A549 (cell line): ENCODE results near the gene FIGLA. TPM values are rescaled to one million over a fixed set of nuclear protein-coding genes. Genes with fewer than 3 reads are reported as not detected.

Experiments used
- ATAC-seq, 2 experiments: fragments of 200-7000 bp in 1 of 2; fragments of >200 bp in 1 of 2; cut with Nextera tagmentation in 1 of 2; cut with Tn5 transposase in 1 of 2; 3 replicates each; pipeline versions ENCODE4 v1.8.0 to v1.9.1; 2018 to 2020; ENCODE audit warnings: mild to moderate bottlenecking in 1 of 2, moderate library complexity in 1 of 2
- CTCF ChIA-PET: fragments of 300-600 bp; sonication (Branson Sonifier 250); formaldehyde crosslinking; extraction: SDS; loops from one replicate; lab custom pipeline; 2021; ENCODE audit warnings: antibody characterized with exemption, inconsistent platforms; lab: Yijun Ruan, JAX
- POLR2A ChIA-PET: fragments of 350-600 bp; formaldehyde crosslinking; extraction: SDS; loops from one replicate; lab custom pipeline; 2021; ENCODE audit warnings: antibody characterized with exemption, inconsistent platforms; lab: Yijun Ruan, JAX
- DNase-seq, 2 experiments: peaks; one replicate each; pipeline versions ENCODE4 v3.0.0 to v3.0.0-alpha.2; 2011 to 2016; ENCODE audit warnings: low read depth in 1 of 2, low spot score in 1 of 2
- FAIRE-seq: peaks from 2 replicates; lab custom pipeline; 2011; peaks lifted over from hg19 to GRCh38; lab: Jason Lieb, UNC
- H3K27ac ChIP-seq, 2 experiments: fragments of >200 bp; sonication (Bioruptor Twin); formaldehyde crosslinking; 3 replicates each; pipeline ENCODE4 v1.5.1; 2016 to 2017
- H3K4me1 ChIP-seq: fragments of >200 bp; sonication (Bioruptor Twin); formaldehyde crosslinking; 3 replicates; pipeline ENCODE4 v1.6.1; 2016
- H3K4me2 ChIP-seq: fragments of >200 bp; sonication (Bioruptor Twin); formaldehyde crosslinking; 3 replicates; pipeline ENCODE4 v1.6.1; 2016
- H3K4me3 ChIP-seq: fragments of >200 bp; sonication (Bioruptor Twin); formaldehyde crosslinking; 3 replicates; pipeline ENCODE4 v1.5.1; 2016
- H3K9me3 ChIP-seq: fragments of >200 bp; sonication (Bioruptor Twin); formaldehyde crosslinking; 3 replicates; pipeline ENCODE4 v1.6.1; 2016
- ATOH8 ChIP-seq: fragments of 250-450 bp; sonication (Bioruptor Pico); IDR thresholded peaks from 2 replicates; pipeline ENCODE4 v1.5.0; 2020; ENCODE audit warnings: low read depth, mild to moderate bottlenecking, moderate library complexity
- BCL3 ChIP-seq: fragments of >200 bp; sonication (Bioruptor Twin); formaldehyde crosslinking; IDR thresholded peaks from 3 replicates; pipeline ENCODE4 v1.6.1; 2016
- CBX8 ChIP-seq: fragments of 200-600 bp; sonication (generic); IDR thresholded peaks from 2 replicates; pipeline ENCODE4 v1.6.1; 2016
- CHD4 ChIP-seq: fragments of 200-600 bp; sonication (generic); IDR thresholded peaks from 2 replicates; pipeline ENCODE4 v1.6.1; 2016; ENCODE audit warnings: antibody characterized with exemption, mild to moderate bottlenecking, borderline replicate concordance
- EHF ChIP-seq: fragments of 250-450 bp; sonication (Bioruptor Pico); IDR thresholded peaks from 2 replicates; pipeline ENCODE4 v1.5.0; 2020; ENCODE audit warnings: mild to moderate bottlenecking
- EHMT2 ChIP-seq: fragments of 200-600 bp; sonication (generic); IDR thresholded peaks from 2 replicates; pipeline ENCODE4 v1.6.1; 2016; ENCODE audit warnings: antibody characterized with exemption, low read depth, mild to moderate bottlenecking, moderate library complexity
- ELK1 ChIP-seq: fragments of 150-350 bp; IDR thresholded peaks from 2 replicates; pipeline ENCODE4 v1.6.1; 2014; ENCODE audit warnings: low read depth, mild to moderate bottlenecking, low read length
- GATA3 ChIP-seq: IDR thresholded peaks from 2 replicates; pipeline ENCODE4 v1.6.1; 2012; ENCODE audit warnings: borderline replicate concordance
- HES2 ChIP-seq: fragments of >200 bp; sonication (Bioruptor Twin); formaldehyde crosslinking; IDR thresholded peaks from 2 replicates; pipeline ENCODE4 v1.6.1; 2016
- HMGXB4 ChIP-seq: fragments of 250-450 bp; sonication (Bioruptor Pico); IDR thresholded peaks from 2 replicates; pipeline ENCODE4 v1.5.0; 2021; ENCODE audit warnings: mild to moderate bottlenecking, moderate library complexity, borderline replicate concordance
- HOXB13 ChIP-seq: fragments of 250-450 bp; sonication (Bioruptor Pico); IDR thresholded peaks from 2 replicates; pipeline ENCODE4 v1.5.0; 2020; ENCODE audit warnings: low read depth, mild to moderate bottlenecking, moderate library complexity
- HOXB5 ChIP-seq: fragments of 250-450 bp; sonication (Bioruptor Pico); IDR thresholded peaks from 2 replicates; pipeline ENCODE4 v1.5.0; 2020; ENCODE audit warnings: mild to moderate bottlenecking, moderate library complexity
- MAFK ChIP-seq: fragments of 450-650 bp; IDR thresholded peaks from 2 replicates; pipeline ENCODE4 v1.6.1; 2014; ENCODE audit not compliant: partially characterized antibody
- MAX ChIP-seq: IDR thresholded peaks from 2 replicates; pipeline ENCODE4 v1.6.1; 2012
- NPAS2 ChIP-seq: fragments of 250-450 bp; sonication (Bioruptor Pico); IDR thresholded peaks from 2 replicates; pipeline ENCODE4 v1.8.0; 2022; ENCODE audit warnings: mild to moderate bottlenecking, moderate library complexity, borderline replicate concordance
- NR3C1 ChIP-seq: fragments of >200 bp; sonication (Bioruptor Twin); formaldehyde crosslinking; IDR thresholded peaks from 3 replicates; pipeline ENCODE4 v1.6.1; 2017
- PHF8 ChIP-seq: fragments of 200-600 bp; sonication (generic); IDR thresholded peaks from 2 replicates; pipeline ENCODE4 v1.6.1; 2016; ENCODE audit warnings: low read depth, mild to moderate bottlenecking, antibody characterized with exemption, moderate library complexity, borderline replicate concordance
- RAD21 ChIP-seq, 2 experiments: fragments of >200 bp in 1 of 2; sonication (Bioruptor Twin) in 1 of 2; formaldehyde crosslinking in 1 of 2; IDR thresholded peaks in 1 of 2; conservative IDR thresholded peaks in 1 of 2; 2 replicates in 1 of 2; 3 replicates in 1 of 2; pipeline ENCODE4 v1.6.1; 2012 to 2018; ENCODE audit warnings: inconsistent platforms in 1 of 2
- RNF2 ChIP-seq: fragments of 200-600 bp; sonication (generic); IDR thresholded peaks from 2 replicates; pipeline ENCODE4 v1.6.1; 2016; ENCODE audit warnings: low read depth, mild to moderate bottlenecking, antibody characterized with exemption, moderate library complexity, borderline replicate concordance
- SREBF2 ChIP-seq: fragments of 450-650 bp; IDR thresholded peaks from 2 replicates; pipeline ENCODE4 v1.6.1; 2014; ENCODE audit warnings: mild to moderate bottlenecking, moderate library complexity
- ZSCAN20 ChIP-seq: fragments of 250-450 bp; sonication (Bioruptor Pico); IDR thresholded peaks from 2 replicates; pipeline ENCODE4 v1.8.0; 2022; ENCODE audit warnings: mild to moderate bottlenecking, moderate library complexity
- WGBS: methylation state at CpG from one replicate; pipeline ENCODE4 v1.1.6; 2017; ENCODE audit errors: missing lambda C conversion rate; 5-methylcytosine and 5-hydroxymethylcytosine counted together
- polyA plus RNA-seq, 4 experiments: library from polyadenylated mRNA; depleted of rRNA in 3 of 4; stranded (reverse); fragments of >200 nt; fragmentation: RNase III in 1 of 4; extraction: RNeasy Plus Mini Kit Qiagen cat#74134 plus additional on column Dnase treatment in 1 of 4; gene quantifications; 2 replicates in 3 of 4; 3 replicates in 1 of 4; pipeline ENCODE4 v1.2.3, GENCODE V29; 2011 to 2017

FIGLA gene
- polyA plus RNA-seq, 2 of the 4 experiments (the other 2 are of a cell fraction), result not detected

- ATAC-seq, result no peak
- FAIRE-seq, result no peak
- no peak overlapping the region for H3K4me2 ChIP-seq
- no peak overlapping the region for H3K27ac ChIP-seq
- POLR2A ChIA-PET, result interaction anchor here (0.6 kb wide), 1 partner anchor 10 kb away, joined by 5 read pairs; no protein-coding TSS in a partner anchor
- DNase-seq, result no peak
- no peak for TF ChIP-seq GATA3
- TF ChIP-seq HES2, result no peak
- TF ChIP-seq HOXB5 (CRISPR knock-in tag), result no peak
- TF ChIP-seq HOXB13 (CRISPR knock-in tag), result no peak
- no peak for TF ChIP-seq MAFK
- TF ChIP-seq BCL3, result no peak
- no peak for TF ChIP-seq PHF8
- no peak for TF ChIP-seq ELK1
- no peak for TF ChIP-seq CBX8
- TF ChIP-seq RAD21 (conservative IDR thresholded peaks at IDR 0.05 in 1 of 2, IDR thresholded peaks at IDR 0.05 in 1 of 2), result no peak
- TF ChIP-seq NPAS2 (CRISPR knock-in tag), result no peak
- TF ChIP-seq EHF, result no peak
- no peak for TF ChIP-seq NR3C1
- no peak for TF ChIP-seq CHD4
- WGBS, result 91% methylated on average over 3 of the region's 3 CpGs
- H3K4me3 ChIP-seq, result no peak overlapping the region
- CTCF ChIA-PET, result interaction anchor here (0.8 kb wide), 1 partner anchor 202 kb away, joined by 3 read pairs; no protein-coding TSS in a partner anchor
- no peaks in the 10 kb centered on the region for H3K4me1 ChIP-seq
- no peaks in the 10 kb centered on the region for H3K9me3 ChIP-seq
Observed at GRCh38 chr2:70745276-70745825, 45.1 kb downstream of the FIGLA start.

- Histone ChIP-seq H3K4me3 (no peak overlapping the region), H3K27ac (no peak overlapping the region), H3K4me1 (no peaks in the 10 kb centered on the region), H3K9me3 (no peaks in the 10 kb centered on the region), H3K4me2 (no peak overlapping the region)
- TF ChIP-seq ZSCAN20 (CRISPR knock-in tag), result no peak
- TF ChIP-seq SREBF2, result no peak
- TF ChIP-seq HMGXB4 (CRISPR knock-in tag), result no peak
- no peak for TF ChIP-seq EHMT2
- no peak for TF ChIP-seq EHF
- no peak for TF ChIP-seq RNF2
- TF ChIP-seq ATOH8 (CRISPR knock-in tag), result no peak
- no peak for TF ChIP-seq MAX
- WGBS, result 80% methylated on average over 3 of the region's 3 CpGs
- ATAC-seq (no peak), DNase-seq (no peak), FAIRE-seq (no peak)
- POLR2A ChIA-PET, result interaction anchor here (0.6 kb wide), 1 partner anchor 11 kb away, joined by 5 read pairs; no protein-coding TSS in a partner anchor
- CTCF ChIA-PET, result interaction anchor here (0.8 to 1.5 kb wide), 3 partner anchors 23 to 127 kb away, joined by 3 to 5 read pairs (median 3); partner anchors contain the start of gene ADD2
Observed at GRCh38 chr2:70744397-70744796, 46.0 kb downstream of the FIGLA start.
